ENCODE measurements around the gene IKZF1.

- TF ChIP-seq POLR2A (IDR thresholded peaks at IDR 0.05) = no peak
- no peak for TF ChIP-seq CTCF (IDR thresholded peaks at IDR 0.05)
Measured at GRCh38 chr7:50397971-50398324, 93.4 kb downstream of the IKZF1 start.
